ENCODE results near the gene SORCS1.

Gene SORCS1

DNA sequence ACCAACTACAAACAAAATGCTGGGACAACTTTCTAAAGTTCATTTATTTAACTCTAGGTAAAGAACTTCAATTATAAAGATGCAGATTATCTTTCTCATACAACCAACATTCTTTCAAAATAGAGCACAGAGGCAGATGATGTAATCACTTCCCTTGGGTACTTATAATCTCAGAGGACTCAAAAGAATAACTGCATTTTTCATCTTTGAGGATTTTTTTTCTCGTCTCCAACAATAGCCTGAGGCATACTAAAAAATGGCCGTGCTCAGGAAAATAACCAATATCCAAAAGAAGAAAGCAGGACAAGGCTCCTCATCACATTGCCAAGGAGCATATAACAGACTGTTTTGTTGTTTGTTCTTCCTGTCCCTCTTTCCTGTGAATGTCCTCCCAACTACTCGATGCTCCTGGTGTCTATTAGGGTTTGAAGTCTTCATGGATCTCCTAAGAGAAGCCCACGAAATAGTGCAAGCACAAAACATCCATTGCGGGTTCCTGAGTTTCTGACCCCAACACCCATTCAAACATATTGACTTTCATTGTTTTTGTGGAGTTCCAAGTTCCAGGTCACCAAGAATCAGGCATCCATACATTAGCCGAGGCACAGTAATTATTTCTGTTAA, 182.9 kb downstream of the SORCS1 start:
- no peak overlapping the region for H3K27ac ChIP-seq (ENCODE audit: low read depth, low read length)
- H3K56ac ChIP-seq (ENCODE audit: low read length) = no peak overlapping the region
- H4K5ac ChIP-seq (ENCODE audit: low read length) = no peak overlapping the region
- H3K23ac ChIP-seq (ENCODE audit: low read length) = no peak overlapping the region
- H3K4me1 ChIP-seq (ENCODE audit: control insufficient read depth, low read depth, low read length) = no peaks in the 10 kb centered on the region
- DNase-seq = no peak
- H4K8ac ChIP-seq (ENCODE audit: low read depth, low read length) = no peak overlapping the region
- H3K4me3 ChIP-seq (ENCODE audit: low read length) = no peak overlapping the region
- H3K18ac ChIP-seq (ENCODE audit: low read length) = peak overlapping the region; percentile 39
- no CpG with 5 or more reads among the region's 6 CpGs for WGBS (ENCODE audit: extremely low coverage, insufficient coverage, low lambda C conversion rate)
- no peak overlapping the region for H2BK15ac ChIP-seq (replicated peaks; ENCODE audit: low read depth)
- no peak overlapping the region for H3K4ac ChIP-seq (ENCODE audit: low read depth, low read length)
- H3K27me3 ChIP-seq (ENCODE audit: insufficient read depth, low read length, poor library complexity) = no peaks in the 10 kb centered on the region
- H3K79me1 ChIP-seq (ENCODE audit: low read length) = no peaks in the 10 kb centered on the region
- H3K9ac ChIP-seq (ENCODE audit: low read length) = no peak overlapping the region
- no peak overlapping the region for H3K4me2 ChIP-seq (ENCODE audit: low read length)
- H3K79me2 ChIP-seq (ENCODE audit: control insufficient read depth, insufficient read depth, low read length) = no peaks in the 10 kb centered on the region
- H2BK5ac ChIP-seq (ENCODE audit: low read length) = no peak overlapping the region
- H2AK5ac ChIP-seq (ENCODE audit: low read length) = no peak overlapping the region
- no peaks in the 10 kb centered on the region for H3K36me3 ChIP-seq (ENCODE audit: control insufficient read depth, insufficient read depth, low read length)
- H2BK120ac ChIP-seq (ENCODE audit: low read depth, low read length) = no peak overlapping the region

DNA sequence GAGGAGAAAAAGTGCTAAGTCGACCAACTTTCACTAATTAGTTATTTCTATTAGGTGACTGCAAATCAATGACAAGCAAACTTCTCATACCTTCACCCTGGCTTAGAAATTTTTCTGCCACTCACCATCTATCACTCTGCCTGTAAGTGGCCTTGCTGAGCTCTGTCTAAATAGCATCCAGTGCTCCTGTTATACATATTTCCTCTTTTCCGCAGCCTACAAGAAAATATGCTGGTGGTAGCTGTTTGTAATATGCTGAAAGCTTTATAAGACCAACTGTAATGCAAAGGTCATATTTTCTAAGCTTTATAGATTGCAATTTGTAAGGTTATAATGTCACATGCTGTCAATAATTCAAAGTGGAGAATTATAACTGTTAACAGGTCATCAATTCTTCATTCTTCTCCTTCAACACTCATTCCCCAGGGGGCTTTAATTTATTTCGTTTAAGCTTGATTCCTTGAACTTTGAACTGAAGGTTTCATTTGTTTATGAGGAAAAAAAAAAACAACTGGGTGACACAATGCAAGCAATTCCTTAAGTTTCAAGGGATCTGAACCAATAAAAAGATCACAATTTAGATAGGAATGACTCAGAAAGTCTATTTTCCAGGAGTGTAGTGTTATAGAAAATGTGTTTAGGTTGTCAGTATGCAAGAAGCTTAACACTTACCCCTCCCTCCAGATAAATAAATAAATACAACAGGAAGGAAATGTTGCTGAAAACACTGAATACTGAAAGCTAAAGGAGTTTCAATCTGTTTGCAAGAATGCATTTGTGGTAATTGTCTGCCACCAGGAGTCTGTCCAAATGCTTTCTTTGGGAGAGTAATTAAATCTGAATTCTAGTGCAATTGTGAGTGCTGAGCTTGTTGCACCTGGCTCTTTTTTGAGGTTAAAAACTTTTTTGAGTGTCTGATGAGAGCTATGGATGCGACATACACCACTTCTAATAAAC, 183.7 kb downstream of the SORCS1 start:
- H3K27me3 ChIP-seq (ENCODE audit: insufficient read depth, low read length, poor library complexity) = no peaks in the 10 kb centered on the region
- H3K18ac ChIP-seq (ENCODE audit: low read length) = no peak overlapping the region
- no CpG with 5 or more reads among the region's 4 CpGs for WGBS (ENCODE audit: extremely low coverage, insufficient coverage, low lambda C conversion rate)
- no peak overlapping the region for H4K5ac ChIP-seq (ENCODE audit: low read length)
- no peak overlapping the region for H2BK120ac ChIP-seq (ENCODE audit: low read depth, low read length)
- no peaks in the 10 kb centered on the region for H3K4me1 ChIP-seq (ENCODE audit: control insufficient read depth, low read depth, low read length)
- H3K79me2 ChIP-seq (ENCODE audit: control insufficient read depth, insufficient read depth, low read length) = no peaks in the 10 kb centered on the region
- no peak overlapping the region for H3K56ac ChIP-seq (ENCODE audit: low read length)
- H3K27ac ChIP-seq (ENCODE audit: low read depth, low read length) = no peak overlapping the region
- H3K4me3 ChIP-seq (ENCODE audit: low read length) = no peak overlapping the region
- H2BK15ac ChIP-seq (replicated peaks; ENCODE audit: low read depth) = no peak overlapping the region
- DNase-seq = no peak
- no peak overlapping the region for H2AK5ac ChIP-seq (ENCODE audit: low read length)
- no peak overlapping the region for H3K4ac ChIP-seq (ENCODE audit: low read depth, low read length)
- no peak overlapping the region for H3K9ac ChIP-seq (ENCODE audit: low read length)
- H4K8ac ChIP-seq (ENCODE audit: low read depth, low read length) = no peak overlapping the region
- no peak overlapping the region for H2BK5ac ChIP-seq (ENCODE audit: low read length)
- no peaks in the 10 kb centered on the region for H3K79me1 ChIP-seq (ENCODE audit: low read length)
- H3K36me3 ChIP-seq (ENCODE audit: control insufficient read depth, insufficient read depth, low read length) = no peaks in the 10 kb centered on the region
- no peak overlapping the region for H3K23ac ChIP-seq (ENCODE audit: low read length)
- H3K4me2 ChIP-seq (ENCODE audit: low read length) = no peak overlapping the region

DNA sequence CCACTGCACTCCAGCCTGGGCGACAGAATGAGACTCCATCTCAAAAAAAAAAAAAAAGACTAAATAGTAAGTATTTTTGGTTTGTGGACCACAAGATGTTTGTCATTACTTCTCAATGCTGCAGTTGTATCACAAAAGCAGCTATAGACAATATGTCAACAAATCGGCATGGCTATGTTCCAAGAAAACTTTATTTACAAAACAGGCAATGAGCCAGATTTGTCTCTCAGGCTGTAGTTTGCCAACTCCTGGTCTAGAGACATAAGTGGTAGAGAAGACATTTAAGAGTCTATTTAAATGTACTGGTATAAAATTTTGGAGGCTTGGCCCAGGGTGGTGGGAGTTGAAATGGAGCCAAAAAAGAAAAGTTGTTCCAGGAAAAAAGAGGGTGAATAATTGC, 185.8 kb downstream of the SORCS1 start:
- H3K18ac ChIP-seq (ENCODE audit: low read length) = no peak overlapping the region
- H2BK5ac ChIP-seq (ENCODE audit: low read length) = no peak overlapping the region
- H2AK5ac ChIP-seq (ENCODE audit: low read length) = no peak overlapping the region
- no peak for DNase-seq
- H4K8ac ChIP-seq (ENCODE audit: low read depth, low read length) = no peak overlapping the region
- WGBS (ENCODE audit: extremely low coverage, insufficient coverage, low lambda C conversion rate) = no CpG with 5 or more reads among the region's 2 CpGs
- H2BK120ac ChIP-seq (ENCODE audit: low read depth, low read length) = no peak overlapping the region
- no peak overlapping the region for H3K56ac ChIP-seq (ENCODE audit: low read length)
- no peak overlapping the region for H3K4me2 ChIP-seq (ENCODE audit: low read length)
- H3K9ac ChIP-seq (ENCODE audit: low read length) = no peak overlapping the region
- H4K5ac ChIP-seq (ENCODE audit: low read length) = no peak overlapping the region
- no peak overlapping the region for H3K27ac ChIP-seq (ENCODE audit: low read depth, low read length)
- H2BK15ac ChIP-seq (replicated peaks; ENCODE audit: low read depth) = no peak overlapping the region
- H3K23ac ChIP-seq (ENCODE audit: low read length) = no peak overlapping the region
- H3K4ac ChIP-seq (ENCODE audit: low read depth, low read length) = no peak overlapping the region
- H3K27me3 ChIP-seq (ENCODE audit: insufficient read depth, low read length, poor library complexity) = no peaks in the 10 kb centered on the region
- no peaks in the 10 kb centered on the region for H3K79me1 ChIP-seq (ENCODE audit: low read length)
- no peaks in the 10 kb centered on the region for H3K79me2 ChIP-seq (ENCODE audit: control insufficient read depth, insufficient read depth, low read length)
- no peaks in the 10 kb centered on the region for H3K36me3 ChIP-seq (ENCODE audit: control insufficient read depth, insufficient read depth, low read length)
- H3K4me1 ChIP-seq (ENCODE audit: control insufficient read depth, low read depth, low read length) = no peaks in the 10 kb centered on the region
- no peak overlapping the region for H3K4me3 ChIP-seq (ENCODE audit: low read length)

DNA sequence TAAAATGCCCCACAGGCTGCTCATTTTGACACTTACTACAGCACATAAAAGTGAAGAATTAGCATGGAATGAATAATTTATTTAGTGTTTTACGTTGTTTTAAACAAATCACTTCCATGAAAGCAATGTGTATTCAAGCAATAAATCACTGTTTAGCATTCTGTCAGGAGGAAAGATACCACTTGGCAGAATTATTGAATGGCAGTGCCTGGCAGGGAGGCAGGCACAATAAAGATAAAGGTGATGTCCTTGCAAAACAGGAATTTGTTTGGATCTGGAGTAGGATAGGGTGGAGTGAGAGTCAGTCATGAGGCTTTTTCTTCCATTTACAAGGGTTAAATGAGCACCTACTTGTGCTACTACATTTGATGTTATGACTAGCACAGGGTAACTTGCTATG, 190.8 kb downstream of the SORCS1 start:
- Histone ChIP-seq H3K27ac (ENCODE audit: low read depth, low read length) (no peak overlapping the region), H3K18ac (ENCODE audit: low read length) (no peak overlapping the region), H3K9ac (ENCODE audit: low read length) (no peak overlapping the region), H4K5ac (ENCODE audit: low read length) (no peak overlapping the region), H3K4me3 (ENCODE audit: low read length) (no peak overlapping the region), H3K4me2 (ENCODE audit: low read length) (no peak overlapping the region), H2AK5ac (ENCODE audit: low read length) (no peak overlapping the region), H4K8ac (ENCODE audit: low read depth, low read length) (no peak overlapping the region), H3K23ac (ENCODE audit: low read length) (no peak overlapping the region), H3K4ac (ENCODE audit: low read depth, low read length) (no peak overlapping the region), H3K79me2 (ENCODE audit: control insufficient read depth, insufficient read depth, low read length) (no peaks in the 10 kb centered on the region), H2BK120ac (ENCODE audit: low read depth, low read length) (no peak overlapping the region), H2BK5ac (ENCODE audit: low read length) (no peak overlapping the region), H3K27me3 (ENCODE audit: insufficient read depth, low read length, poor library complexity) (no peaks in the 10 kb centered on the region), H3K4me1 (ENCODE audit: control insufficient read depth, low read depth, low read length) (no peaks in the 10 kb centered on the region), H3K79me1 (ENCODE audit: low read length) (no peaks in the 10 kb centered on the region), H3K56ac (ENCODE audit: low read length) (no peak overlapping the region), H2BK15ac (replicated peaks; ENCODE audit: low read depth) (no peak overlapping the region), H3K36me3 (ENCODE audit: control insufficient read depth, insufficient read depth, low read length) (no peaks in the 10 kb centered on the region)
- DNase-seq = no peak
- no CpG with 5 or more reads among the region's 1 CpG for WGBS (ENCODE audit: extremely low coverage, insufficient coverage, low lambda C conversion rate)

DNA sequence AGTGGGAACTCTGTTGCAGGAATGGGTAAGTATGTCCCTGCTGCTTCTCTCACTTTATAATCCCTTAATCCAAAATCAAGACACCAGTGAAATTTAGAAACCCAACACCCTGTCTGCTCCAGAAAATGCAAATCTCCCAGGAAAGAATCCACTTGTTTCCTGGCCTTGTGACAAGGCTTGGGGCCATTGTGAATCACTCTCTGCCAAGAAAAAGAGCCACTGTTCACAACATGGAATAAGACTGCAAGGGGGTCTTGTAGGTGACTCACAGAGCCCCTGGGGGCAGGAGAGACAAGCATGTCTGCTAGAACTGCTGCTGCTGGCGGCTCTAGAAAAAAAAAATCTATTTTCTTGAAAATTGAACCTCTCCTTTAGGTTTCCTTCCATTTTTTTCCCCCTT, 191.2 kb downstream of the SORCS1 start:
- WGBS (ENCODE audit: extremely low coverage, insufficient coverage, low lambda C conversion rate) = no CpG with 5 or more reads among the region's 1 CpG
- H3K36me3 ChIP-seq (ENCODE audit: control insufficient read depth, insufficient read depth, low read length) = no peaks in the 10 kb centered on the region

More for the DNA sequence above, 191.2 kb downstream of the SORCS1 start:
- H3K4me2 ChIP-seq (ENCODE audit: low read length) = no peak overlapping the region
- H4K5ac ChIP-seq (ENCODE audit: low read length) = no peak overlapping the region
- H2AK5ac ChIP-seq (ENCODE audit: low read length) = no peak overlapping the region
- H3K56ac ChIP-seq (ENCODE audit: low read length) = no peak overlapping the region
- H2BK5ac ChIP-seq (ENCODE audit: low read length) = no peak overlapping the region
- H3K4me1 ChIP-seq (ENCODE audit: control insufficient read depth, low read depth, low read length) = no peaks in the 10 kb centered on the region
- H3K4me3 ChIP-seq (ENCODE audit: low read length) = no peak overlapping the region
- peak; percentile 65 for DNase-seq
- no peak overlapping the region for H3K18ac ChIP-seq (ENCODE audit: low read length)
- no peaks in the 10 kb centered on the region for H3K27me3 ChIP-seq (ENCODE audit: insufficient read depth, low read length, poor library complexity)
- H3K4ac ChIP-seq (ENCODE audit: low read depth, low read length) = no peak overlapping the region
- H4K8ac ChIP-seq (ENCODE audit: low read depth, low read length) = no peak overlapping the region
- H3K27ac ChIP-seq (ENCODE audit: low read depth, low read length) = no peak overlapping the region
- no peak overlapping the region for H2BK120ac ChIP-seq (ENCODE audit: low read depth, low read length)
- H2BK15ac ChIP-seq (replicated peaks; ENCODE audit: low read depth) = no peak overlapping the region
- H3K79me1 ChIP-seq (ENCODE audit: low read length) = no peaks in the 10 kb centered on the region
- H3K23ac ChIP-seq (ENCODE audit: low read length) = no peak overlapping the region
- no peak overlapping the region for H3K9ac ChIP-seq (ENCODE audit: low read length)
- no peaks in the 10 kb centered on the region for H3K79me2 ChIP-seq (ENCODE audit: control insufficient read depth, insufficient read depth, low read length)

Data from mesendoderm (in vitro differentiated cells).